Astrocyte (in vitro differentiated cells and primary cell): ENCODE measurements around the gene PRR22. TPM values are rescaled to one million over a fixed set of nuclear protein-coding genes. Genes with fewer than 3 reads are reported as not detected.

Experiments
- DNase-seq: peaks from one replicate; pipeline ENCODE4 v3.0.0-alpha.2; 2010; ENCODE audit warnings: low read depth
- FAIRE-seq: peaks from 2 replicates; lab custom pipeline; 2011; peaks lifted over from hg19 to GRCh38; lab: Jason Lieb, UNC
- H2AFZ ChIP-seq: 2 replicates; pipeline ENCODE4 v1.6.0; 2012; ENCODE audit warnings: low read depth, low read length, inconsistent platforms
- H3K27ac ChIP-seq: 2 replicates; pipeline ENCODE4 v1.5.1; 2011; ENCODE audit warnings: low read depth, low read length, inconsistent platforms
- H3K27me3 ChIP-seq: 2 replicates; pipeline ENCODE4 v1.6.0; 2011; ENCODE audit warnings: low read length, inconsistent platforms; ENCODE audit not compliant: insufficient read depth
- H3K36me3 ChIP-seq: 2 replicates; pipeline ENCODE4 v1.5.1; 2011; ENCODE audit warnings: low read length, inconsistent platforms; ENCODE audit not compliant: insufficient read depth
- H3K4me1 ChIP-seq: 2 replicates; pipeline ENCODE4 v1.5.1; 2011; ENCODE audit warnings: low read length, inconsistent platforms; ENCODE audit not compliant: insufficient read depth
- H3K4me2 ChIP-seq: 2 replicates; pipeline ENCODE4 v1.6.0; 2012; ENCODE audit warnings: low read length, inconsistent platforms
- H3K4me3 ChIP-seq: 2 replicates; pipeline ENCODE4 v1.5.1; 2011; ENCODE audit warnings: low read depth, mild to moderate bottlenecking, low read length, inconsistent platforms; ENCODE audit not compliant: insufficient read depth
- H3K79me2 ChIP-seq: 2 replicates; pipeline ENCODE4 v1.6.0; 2012; ENCODE audit warnings: mild to moderate bottlenecking, low read length, inconsistent platforms; ENCODE audit not compliant: insufficient read depth
- H3K9ac ChIP-seq: 2 replicates; pipeline ENCODE4 v1.6.0; 2012; ENCODE audit warnings: mild to moderate bottlenecking, low read length, inconsistent platforms
- H3K9me3 ChIP-seq: 2 replicates; pipeline ENCODE4 v1.5.1; 2012; ENCODE audit warnings: low read depth, mild to moderate bottlenecking, low read length, inconsistent platforms; ENCODE audit not compliant: insufficient read depth
- H4K20me1 ChIP-seq: 2 replicates; pipeline ENCODE4 v1.6.0; 2012; ENCODE audit warnings: low read length, inconsistent platforms; ENCODE audit not compliant: insufficient read depth
- H3K27ac Mint-ChIP-seq: one replicate; pipeline ENCODE4 v1.8.0; 2021; ENCODE audit warnings: mild to moderate bottlenecking, mixed read lengths; ENCODE audit not compliant: unreplicated experiment
- H3K27me3 Mint-ChIP-seq: one replicate; pipeline ENCODE4 v1.8.0; 2021; ENCODE audit warnings: low read depth, mixed read lengths; ENCODE audit not compliant: unreplicated experiment
- H3K36me3 Mint-ChIP-seq: one replicate; pipeline ENCODE4 v1.8.0; 2021; ENCODE audit warnings: low read depth, mixed read lengths; ENCODE audit not compliant: unreplicated experiment
- H3K4me1 Mint-ChIP-seq: one replicate; pipeline ENCODE4 v1.8.0; 2021; ENCODE audit warnings: low read depth, mixed read lengths; ENCODE audit not compliant: unreplicated experiment
- H3K4me3 Mint-ChIP-seq: one replicate; pipeline ENCODE4 v1.8.0; 2021; ENCODE audit warnings: mild to moderate bottlenecking, moderate library complexity, mixed read lengths; ENCODE audit not compliant: unreplicated experiment
- H3K9me3 Mint-ChIP-seq: one replicate; pipeline ENCODE4 v1.8.0; 2021; ENCODE audit warnings: mild to moderate bottlenecking, mixed read lengths; ENCODE audit not compliant: unreplicated experiment
- EZH2 ChIP-seq: IDR thresholded peaks from 2 replicates; pipeline ENCODE4 v1.6.1; 2012; ENCODE audit warnings: mild to moderate bottlenecking, low read length, inconsistent platforms; ENCODE audit not compliant: insufficient read depth
- total RNA-seq: library from RNA; stranded (reverse); gene quantifications from 2 replicates; pipeline ENCODE4 v1.2.1, GENCODE V29; 2021
- TF ChIP-seq, protein P1 (sequence below): IDR thresholded peaks from 2 replicates; pipeline ENCODE4 v1.5.1; 2011; ENCODE audit warnings: low read depth, mild to moderate bottlenecking, inconsistent platforms, low read length, moderate library complexity; ENCODE audit not compliant: insufficient read depth

The PRR22 gene
- total RNA-seq, 1 donor from 2014 or later, result 2.4 TPM

DNA sequence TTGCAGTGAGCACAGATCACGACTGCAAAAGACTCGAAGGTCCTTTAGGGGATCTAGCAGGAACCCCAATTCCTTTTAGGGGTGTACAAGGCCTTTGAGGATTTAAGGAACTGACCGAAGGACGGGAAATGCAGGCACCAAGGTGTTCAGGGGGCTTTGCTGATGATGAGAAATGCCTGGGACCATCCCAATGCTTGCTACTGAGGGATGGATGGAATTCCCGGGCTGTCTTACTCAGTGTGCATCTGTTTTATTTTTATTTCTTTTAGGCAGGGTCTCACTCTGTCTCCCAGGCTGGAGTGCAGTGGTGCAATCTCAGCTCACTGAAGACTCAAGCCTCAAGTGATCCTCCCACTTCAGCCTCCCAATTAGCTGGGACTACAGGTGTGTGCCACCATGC lies 11.3 kb downstream of the PRR22 start:
- Histone ChIP-seq H3K27ac (no peak overlapping the region), H2AFZ (no peak overlapping the region), H3K36me3 (no peaks in the 10 kb centered on the region), H3K4me3 (no peak overlapping the region), H3K9ac (no peak overlapping the region), H3K27me3 (no peaks in the 10 kb centered on the region), H3K4me2 (peak overlapping the region; percentile 22), H3K4me1 (no peaks in the 10 kb centered on the region), H4K20me1 (no peaks in the 10 kb centered on the region), H3K79me2 (no peaks in the 10 kb centered on the region), H3K9me3 (no peaks in the 10 kb centered on the region)
- Mint-ChIP-seq H3K36me3 (no peaks in the 10 kb centered on the region), H3K27me3 (peaks cover 8% of the 10 kb centered on the region), H3K27ac (peak overlapping the region; percentile 62), H3K4me1 (no peaks in the 10 kb centered on the region), H3K4me3 (no peak overlapping the region), H3K9me3 (no peaks in the 10 kb centered on the region)
- FAIRE-seq, result no peak
- TF ChIP-seq EZH2, result no peak
- TF ChIP-seq, protein P1, sequence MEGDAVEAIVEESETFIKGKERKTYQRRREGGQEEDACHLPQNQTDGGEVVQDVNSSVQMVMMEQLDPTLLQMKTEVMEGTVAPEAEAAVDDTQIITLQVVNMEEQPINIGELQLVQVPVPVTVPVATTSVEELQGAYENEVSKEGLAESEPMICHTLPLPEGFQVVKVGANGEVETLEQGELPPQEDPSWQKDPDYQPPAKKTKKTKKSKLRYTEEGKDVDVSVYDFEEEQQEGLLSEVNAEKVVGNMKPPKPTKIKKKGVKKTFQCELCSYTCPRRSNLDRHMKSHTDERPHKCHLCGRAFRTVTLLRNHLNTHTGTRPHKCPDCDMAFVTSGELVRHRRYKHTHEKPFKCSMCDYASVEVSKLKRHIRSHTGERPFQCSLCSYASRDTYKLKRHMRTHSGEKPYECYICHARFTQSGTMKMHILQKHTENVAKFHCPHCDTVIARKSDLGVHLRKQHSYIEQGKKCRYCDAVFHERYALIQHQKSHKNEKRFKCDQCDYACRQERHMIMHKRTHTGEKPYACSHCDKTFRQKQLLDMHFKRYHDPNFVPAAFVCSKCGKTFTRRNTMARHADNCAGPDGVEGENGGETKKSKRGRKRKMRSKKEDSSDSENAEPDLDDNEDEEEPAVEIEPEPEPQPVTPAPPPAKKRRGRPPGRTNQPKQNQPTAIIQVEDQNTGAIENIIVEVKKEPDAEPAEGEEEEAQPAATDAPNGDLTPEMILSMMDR, result no peak
- no peak for DNase-seq

DNA sequence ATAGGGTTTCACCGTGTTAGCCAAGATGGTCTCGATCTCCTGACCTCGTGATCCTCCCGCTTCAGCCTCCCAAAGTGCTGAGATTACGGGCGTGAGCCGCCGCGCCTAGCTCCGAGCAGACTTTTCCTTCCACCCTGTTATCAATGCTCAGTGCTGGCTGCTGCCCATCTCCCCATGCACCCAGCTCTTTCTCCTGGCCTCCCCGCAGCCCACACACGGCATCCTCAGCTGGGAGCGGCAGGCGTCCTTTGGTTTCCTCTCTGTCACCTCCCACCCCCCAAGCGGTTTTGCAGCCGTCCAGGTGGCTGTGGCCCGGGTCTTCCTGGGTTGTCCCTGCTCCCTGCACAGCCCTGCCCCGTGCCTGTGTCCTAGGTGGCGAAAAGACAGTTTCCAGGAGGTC lies 12.1 kb downstream of the PRR22 start:
- Histone ChIP-seq H3K27me3 (no peaks in the 10 kb centered on the region), H3K36me3 (no peaks in the 10 kb centered on the region), H4K20me1 (no peaks in the 10 kb centered on the region), H3K9ac (no peak overlapping the region), H2AFZ (no peak overlapping the region), H3K9me3 (no peaks in the 10 kb centered on the region), H3K79me2 (no peaks in the 10 kb centered on the region), H3K4me2 (no peak overlapping the region), H3K4me3 (no peak overlapping the region), H3K27ac (no peak overlapping the region), H3K4me1 (no peaks in the 10 kb centered on the region)
- DNase-seq (no peak), FAIRE-seq (no peak)
- H3K9me3 Mint-ChIP-seq, result no peaks in the 10 kb centered on the region
- TF ChIP-seq EZH2, result no peak
- TF ChIP-seq, protein P1, result no peak
- no peaks in the 10 kb centered on the region for H3K36me3 Mint-ChIP-seq
- H3K27ac Mint-ChIP-seq, result no peak overlapping the region
- H3K4me1 Mint-ChIP-seq, result no peaks in the 10 kb centered on the region
- H3K27me3 Mint-ChIP-seq, result peaks cover 8% of the 10 kb centered on the region
- H3K4me3 Mint-ChIP-seq, result no peak overlapping the region

DNA sequence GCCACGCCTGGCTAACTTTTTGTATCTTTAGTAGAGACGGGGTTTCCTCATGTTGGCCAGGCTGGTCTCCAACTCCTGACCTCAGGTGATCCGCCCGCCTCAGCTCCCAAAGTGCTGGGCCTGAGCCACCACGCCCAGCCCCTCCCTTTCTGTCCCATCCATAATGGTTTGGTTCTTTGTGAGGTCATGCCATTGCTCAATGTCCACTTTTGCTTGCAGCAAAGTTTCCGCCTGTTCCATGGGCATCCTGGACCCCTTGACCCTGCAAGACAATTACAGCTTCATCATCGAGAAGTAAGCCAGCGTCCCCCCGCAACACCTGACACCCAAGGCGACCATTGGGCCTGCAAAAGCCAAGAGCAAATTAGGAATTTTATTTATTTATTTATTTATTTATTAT lies 16.6 kb downstream of the PRR22 start:
- FAIRE-seq (no peak), DNase-seq (no peak)
- H4K20me1 ChIP-seq, result no peaks in the 10 kb centered on the region
- no peak overlapping the region for H3K4me3 ChIP-seq
- Mint-ChIP-seq H3K4me1 (no peaks in the 10 kb centered on the region), H3K4me3 (peak overlapping the region; percentile 57), H3K9me3 (peaks cover under 1% of the 10 kb centered on the region), H3K36me3 (no peaks in the 10 kb centered on the region), H3K27ac (no peak overlapping the region), H3K27me3 (peaks cover 3% of the 10 kb centered on the region)
- no peaks in the 10 kb centered on the region for H3K4me1 ChIP-seq
- H3K9me3 ChIP-seq, result no peaks in the 10 kb centered on the region
- H3K27me3 ChIP-seq, result no peaks in the 10 kb centered on the region
- no peaks in the 10 kb centered on the region for H3K36me3 ChIP-seq
- H3K4me2 ChIP-seq, result no peak overlapping the region
- no peak for TF ChIP-seq EZH2
- TF ChIP-seq, protein P1, result no peak
- no peak overlapping the region for H3K9ac ChIP-seq
- H3K79me2 ChIP-seq, result no peaks in the 10 kb centered on the region
- H2AFZ ChIP-seq, result no peak overlapping the region
- no peak overlapping the region for H3K27ac ChIP-seq
